ENCODE data around the gene WIZ. TPM values are rescaled to one million over a fixed set of nuclear protein-coding genes. Genes with fewer than 3 reads are reported as not detected.

WIZ gene
- total and polyA plus RNA-seq, 2 of the 4 experiments (the other 2 are of a cell fraction): 0.90 to 27.1 TPM

DNA sequence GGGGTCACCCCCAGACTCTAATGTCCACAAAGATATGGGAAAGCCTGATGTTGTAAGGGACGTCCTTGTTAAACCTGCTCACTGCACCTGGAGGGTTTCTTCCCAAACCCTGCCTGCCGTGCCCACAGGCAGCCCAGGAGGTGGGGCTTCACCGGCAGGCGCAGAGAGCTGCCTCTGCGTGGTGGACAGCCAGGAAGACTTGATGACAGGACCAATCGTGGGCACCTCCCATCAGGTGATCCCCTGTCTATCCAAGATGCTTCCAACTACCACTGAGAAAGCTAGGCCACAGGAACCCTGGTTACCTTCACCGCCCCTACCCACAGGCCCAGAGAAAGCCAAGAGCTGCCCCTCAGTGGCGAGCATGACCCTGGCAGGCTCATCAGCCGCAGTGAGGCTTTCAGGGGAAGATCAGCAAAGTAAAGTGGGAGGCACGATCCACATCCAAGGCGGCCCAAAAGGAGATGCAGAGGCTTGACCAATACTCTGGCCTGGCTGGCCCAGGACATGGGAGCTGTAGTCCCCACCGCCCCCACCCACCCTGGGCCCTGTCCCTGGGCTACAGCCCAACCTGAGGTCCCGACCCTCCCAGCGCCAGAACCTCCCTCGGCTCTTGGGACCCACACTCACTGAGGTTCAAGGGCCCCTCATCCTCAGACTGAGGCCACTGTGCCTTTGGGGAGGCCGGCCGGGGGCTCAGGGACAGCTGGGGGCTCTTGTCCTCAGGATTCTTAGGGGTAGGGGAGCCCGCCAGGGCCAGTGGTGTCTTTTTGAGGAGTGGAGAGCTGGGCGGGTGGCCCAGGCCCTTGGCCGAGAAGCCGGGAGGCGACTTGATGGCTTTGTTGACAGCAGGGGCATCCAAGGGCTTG lies 20.6 kb downstream of the WIZ start:
- peaks cover 48% of the 10 kb centered on the region for H4K20me1 ChIP-seq (ENCODE audit: insufficient read depth, low read length)
- H2BK5ac ChIP-seq (ENCODE audit: low read depth, low read length, poor library complexity, severe bottlenecking): no peak overlapping the region
- H3K23ac ChIP-seq (ENCODE audit: low read depth, low read length): no peak overlapping the region
- H3K18ac ChIP-seq (ENCODE audit: low read depth, low read length): no peak overlapping the region
- no peak overlapping the region for H2AFZ ChIP-seq (replicated peaks; ENCODE audit: low read length, poor library complexity)
- dilution Hi-C loops (cut with HindIII; ENCODE audit: low sequenced_read_pairs, unreplicated experiment): no loop called here
- TF ChIP-seq CHD1 (IDR thresholded peaks at IDR 0.05; ENCODE audit: low read depth, low read length): no peak
- no peak for TF ChIP-seq ELK1 (IDR thresholded peaks at IDR 0.05; ENCODE audit: borderline replicate concordance, low read depth, low read length)
- no peak for TF ChIP-seq MAFK (IDR thresholded peaks at IDR 0.05; ENCODE audit: low read depth, low read length)
- TF ChIP-seq POLR2A (IDR thresholded peaks at IDR 0.05; ENCODE audit: low read depth, low read length): no peak
- no peak for TF ChIP-seq NFE2L2 (IDR thresholded peaks at IDR 0.05; ENCODE audit: low read depth, low read length)
- no peak for TF ChIP-seq RCOR1 (IDR thresholded peaks at IDR 0.05; ENCODE audit: insufficient replicate concordance, low read length)
- TF ChIP-seq, protein P1, sequence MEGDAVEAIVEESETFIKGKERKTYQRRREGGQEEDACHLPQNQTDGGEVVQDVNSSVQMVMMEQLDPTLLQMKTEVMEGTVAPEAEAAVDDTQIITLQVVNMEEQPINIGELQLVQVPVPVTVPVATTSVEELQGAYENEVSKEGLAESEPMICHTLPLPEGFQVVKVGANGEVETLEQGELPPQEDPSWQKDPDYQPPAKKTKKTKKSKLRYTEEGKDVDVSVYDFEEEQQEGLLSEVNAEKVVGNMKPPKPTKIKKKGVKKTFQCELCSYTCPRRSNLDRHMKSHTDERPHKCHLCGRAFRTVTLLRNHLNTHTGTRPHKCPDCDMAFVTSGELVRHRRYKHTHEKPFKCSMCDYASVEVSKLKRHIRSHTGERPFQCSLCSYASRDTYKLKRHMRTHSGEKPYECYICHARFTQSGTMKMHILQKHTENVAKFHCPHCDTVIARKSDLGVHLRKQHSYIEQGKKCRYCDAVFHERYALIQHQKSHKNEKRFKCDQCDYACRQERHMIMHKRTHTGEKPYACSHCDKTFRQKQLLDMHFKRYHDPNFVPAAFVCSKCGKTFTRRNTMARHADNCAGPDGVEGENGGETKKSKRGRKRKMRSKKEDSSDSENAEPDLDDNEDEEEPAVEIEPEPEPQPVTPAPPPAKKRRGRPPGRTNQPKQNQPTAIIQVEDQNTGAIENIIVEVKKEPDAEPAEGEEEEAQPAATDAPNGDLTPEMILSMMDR (conservative IDR thresholded peaks at IDR 0.05; ENCODE audit: low read depth, low read length): no peak
- no peak for TF ChIP-seq MAZ (IDR thresholded peaks at IDR 0.05; ENCODE audit: borderline replicate concordance, low read depth, low read length)
- TF ChIP-seq CEBPB (IDR thresholded peaks at IDR 0.05; ENCODE audit: low read depth, low read length): no peak
- TF ChIP-seq SMC3 (IDR thresholded peaks at IDR 0.05; ENCODE audit: low read depth, low read length): no peak
- H2BK120ac ChIP-seq (ENCODE audit: low read depth, low read length): no peak overlapping the region
- no peak overlapping the region for H4K5ac ChIP-seq (ENCODE audit: low read depth, low read length)
- H3K4me3 ChIP-seq (ENCODE audit: insufficient read depth, low read depth, low read length): no peak overlapping the region
- ChIA-PET POLR2A (ENCODE audit: unreplicated experiment) (no interaction called here), CTCF (no interaction called here)
- H3K27ac ChIP-seq (ENCODE audit: insufficient read depth, low read length): no peak overlapping the region
- H3K9me1 ChIP-seq (ENCODE audit: insufficient read depth, low read length): peaks cover 12% of the 10 kb centered on the region; the same call in 1 of the 2 replicates
- H3K4me1 ChIP-seq (ENCODE audit: control insufficient read depth, insufficient read depth, low read length): peaks cover 19% of the 10 kb centered on the region
- no peak overlapping the region for H3K4me2 ChIP-seq (ENCODE audit: low read depth, low read length)
- no peak overlapping the region for H2BK15ac ChIP-seq (ENCODE audit: low read depth, low read length)
- H2AK9ac ChIP-seq (replicated peaks; ENCODE audit: low read depth, low read length, poor library complexity): no peak overlapping the region
- no peak overlapping the region for H4K8ac ChIP-seq (ENCODE audit: low read depth in 2 of 2, low read length in 2 of 2)
- peaks cover 15 to 61% of the 10 kb centered on the region in 2 experiments for H3K79me1 ChIP-seq (ENCODE audit: low read depth in 1 of 2, low read length in 2 of 2)
- H3K4ac ChIP-seq (ENCODE audit: low read depth, low read length): no peak overlapping the region
- H3K9me3 ChIP-seq (ENCODE audit: control insufficient read depth, insufficient read depth, low read length): no peaks in the 10 kb centered on the region
- no peak overlapping the region for H2BK20ac ChIP-seq (ENCODE audit: low read depth, low read length)
- H3K27me3 ChIP-seq (ENCODE audit: control insufficient read depth, insufficient read depth, low read length): no peaks in the 10 kb centered on the region
- no peak overlapping the region for H3K14ac ChIP-seq (replicated peaks; ENCODE audit: low read depth, low read length)
- in situ Hi-C loops (cut with MboI; ENCODE audit: low sequenced_read_pairs): loop anchor here (25.0 kb wide), 1 partner anchor 867 kb away; the partner anchor contains the start of gene NDUFB7
- no peak overlapping the region for H3K56ac ChIP-seq (ENCODE audit: extremely low read depth, insufficient read depth, low read length)
- WGBS, 2 experiments (ENCODE audit: extremely low coverage in 2 of 2, insufficient read length in 1 of 2): 87% methylated on average over 10 of the region's 22 CpGs; no CpG with 5 or more reads in 1 of the 2 experiments
- no peak overlapping the region for H3K9ac ChIP-seq (ENCODE audit: low read depth, low read length)
- no TSS peak for BruUV-seq (replicated peaks)
- H3K36me3 ChIP-seq (ENCODE audit: control insufficient read depth, insufficient read depth, low read length): peaks cover 46% of the 10 kb centered on the region
- intact Hi-C loops (cut with micrococcal nuclease): no loop called here
- H2AK5ac ChIP-seq (ENCODE audit: low read depth, low read length): no peak overlapping the region
- DNase-seq (no peak), ATAC-seq (ENCODE audit: low read depth) (no peak)
- H4K91ac ChIP-seq (ENCODE audit: insufficient read depth, low read depth, low read length): no peak overlapping the region

Data from IMR-90 (cell line).